Smooth muscle cell (in vitro differentiated cells): ENCODE data around the gene MOCS3. TPM values are rescaled to one million over a fixed set of nuclear protein-coding genes. Genes with fewer than 3 reads are reported as not detected.

ENCODE experiments used
- DNase-seq: peaks from one replicate; lab custom pipeline; 2025; ENCODE audit not compliant: unreplicated experiment; lab: John Stamatoyannopoulos, UW
- H2AFZ ChIP-seq: fragments of 200-600 bp; sonication (generic); 2 replicates; pipeline ENCODE4 v1.6.0; 2016; ENCODE audit warnings: antibody characterized with exemption, low read depth, mild to moderate bottlenecking
- H3F3A ChIP-seq: fragments of 200-600 bp; sonication (generic); 2 replicates; pipeline ENCODE4 v1.6.0; 2017; ENCODE audit warnings: antibody characterized with exemption, low read depth
- H3K27ac ChIP-seq: fragments of 200-600 bp; sonication (generic); 2 replicates; pipeline ENCODE4 v1.5.1; 2016; ENCODE audit warnings: low read depth, mild to moderate bottlenecking
- H3K27me3 ChIP-seq: fragments of 200-600 bp; sonication (generic); 2 replicates; pipeline ENCODE4 v1.6.1; 2016; ENCODE audit warnings: low read depth, mild to moderate bottlenecking
- H3K36me3 ChIP-seq: fragments of 200-600 bp; sonication (generic); 2 replicates; pipeline ENCODE4 v1.5.1; 2016; ENCODE audit warnings: low read depth
- H3K4me1 ChIP-seq: fragments of 200-600 bp; sonication (generic); 2 replicates; pipeline ENCODE4 v1.5.1; 2016; ENCODE audit warnings: low read depth
- H3K4me2 ChIP-seq: fragments of 200-600 bp; sonication (generic); 2 replicates; pipeline ENCODE4 v1.6.0; 2016; ENCODE audit warnings: mild to moderate bottlenecking
- H3K4me3 ChIP-seq: fragments of 200-600 bp; sonication (generic); 2 replicates; pipeline ENCODE4 v1.5.1; 2016; ENCODE audit warnings: mild to moderate bottlenecking
- H3K79me2 ChIP-seq: fragments of 200-600 bp; sonication (generic); 2 replicates; pipeline ENCODE4 v1.6.0; 2016; ENCODE audit warnings: low read depth, mild to moderate bottlenecking
- H3K9ac ChIP-seq: fragments of 200-600 bp; sonication (generic); 2 replicates; pipeline ENCODE4 v1.6.0; 2016; ENCODE audit warnings: low read depth
- H3K9me3 ChIP-seq: fragments of 200-600 bp; sonication (generic); replicated peaks from 2 replicates; pipeline ENCODE4 v1.5.1; 2016; ENCODE audit warnings: low read depth
- H4K20me1 ChIP-seq: fragments of 200-600 bp; sonication (generic); 2 replicates; pipeline ENCODE4 v1.6.0; 2016; ENCODE audit warnings: low read depth
- WGBS: methylation state at CpG from one replicate; pipeline ENCODE4 v1.1.7; 2016; ENCODE audit warnings: low lambda C conversion rate; 5-methylcytosine and 5-hydroxymethylcytosine counted together
- polyA plus RNA-seq: library from polyadenylated mRNA; unstranded; fragments of >200 nt; fragmentation: Nextera tagmentation; extraction: Ambion mirVana; gene quantifications from 2 replicates; pipeline ENCODE4 v1.2.1, GENCODE V29; 2016
- total RNA-seq: library from RNA; depleted of rRNA; stranded (reverse); fragments of >200 nt; gene quantifications from 2 replicates; pipeline ENCODE4 v1.2.3, GENCODE V29; 2014
- TF ChIP-seq, protein P1 (sequence below): fragments of 200-600 bp; sonication (generic); IDR thresholded peaks from 2 replicates; pipeline ENCODE4 v1.5.1; 2017; ENCODE audit warnings: borderline replicate concordance, mild to moderate bottlenecking, antibody characterized with exemption; ENCODE audit not compliant: insufficient read depth, poor library complexity, severe bottlenecking

Gene MOCS3
- total and polyA plus RNA-seq, 2 experiments from 2014 or later: 3.2 to 3.7 TPM

DNA sequence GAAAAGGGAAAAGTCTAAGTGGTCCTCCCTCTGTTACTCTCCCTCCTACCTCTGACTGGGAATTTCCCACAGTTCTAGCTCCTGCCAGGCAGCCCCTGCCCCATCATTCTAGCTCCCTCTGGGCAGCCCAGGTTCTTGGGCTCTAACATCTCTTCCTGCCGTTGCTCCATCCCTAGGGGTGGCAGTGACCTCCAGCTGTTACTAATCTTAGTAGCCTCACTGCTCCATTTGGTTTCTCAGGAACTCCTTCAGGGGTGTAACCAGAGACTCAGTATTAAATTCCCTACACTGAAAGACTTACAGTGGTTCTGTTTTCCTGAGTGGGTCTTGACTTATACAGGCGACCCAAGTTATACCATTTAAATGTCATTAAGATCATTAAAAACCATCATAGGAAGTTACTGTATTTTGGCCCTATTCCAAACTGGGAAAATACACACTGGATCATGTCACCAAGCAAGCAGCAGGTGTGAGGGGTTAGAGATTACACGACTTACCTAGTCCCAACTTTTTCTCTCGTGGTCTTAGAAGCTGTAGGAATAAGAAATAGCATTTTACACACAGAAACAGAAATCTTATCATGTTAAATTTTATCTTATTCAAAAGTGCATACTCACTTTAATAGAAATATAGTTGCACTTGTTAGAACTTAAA is 10.4 kb upstream of the MOCS3 start:
- TF ChIP-seq, protein P1, sequence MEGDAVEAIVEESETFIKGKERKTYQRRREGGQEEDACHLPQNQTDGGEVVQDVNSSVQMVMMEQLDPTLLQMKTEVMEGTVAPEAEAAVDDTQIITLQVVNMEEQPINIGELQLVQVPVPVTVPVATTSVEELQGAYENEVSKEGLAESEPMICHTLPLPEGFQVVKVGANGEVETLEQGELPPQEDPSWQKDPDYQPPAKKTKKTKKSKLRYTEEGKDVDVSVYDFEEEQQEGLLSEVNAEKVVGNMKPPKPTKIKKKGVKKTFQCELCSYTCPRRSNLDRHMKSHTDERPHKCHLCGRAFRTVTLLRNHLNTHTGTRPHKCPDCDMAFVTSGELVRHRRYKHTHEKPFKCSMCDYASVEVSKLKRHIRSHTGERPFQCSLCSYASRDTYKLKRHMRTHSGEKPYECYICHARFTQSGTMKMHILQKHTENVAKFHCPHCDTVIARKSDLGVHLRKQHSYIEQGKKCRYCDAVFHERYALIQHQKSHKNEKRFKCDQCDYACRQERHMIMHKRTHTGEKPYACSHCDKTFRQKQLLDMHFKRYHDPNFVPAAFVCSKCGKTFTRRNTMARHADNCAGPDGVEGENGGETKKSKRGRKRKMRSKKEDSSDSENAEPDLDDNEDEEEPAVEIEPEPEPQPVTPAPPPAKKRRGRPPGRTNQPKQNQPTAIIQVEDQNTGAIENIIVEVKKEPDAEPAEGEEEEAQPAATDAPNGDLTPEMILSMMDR: no peak
- Histone ChIP-seq H3K79me2 (peaks cover 55% of the 10 kb centered on the region), H3K9ac (no peak overlapping the region), H3K27me3 (no peaks in the 10 kb centered on the region), H3K9me3 (no peaks in the 10 kb centered on the region), H3K4me1 (no peaks in the 10 kb centered on the region), H3K4me3 (no peak overlapping the region), H3K4me2 (no peak overlapping the region), H3K36me3 (peaks cover 16% of the 10 kb centered on the region), H4K20me1 (peaks cover 54% of the 10 kb centered on the region), H3K27ac (peak overlapping the region; percentile 60), H3F3A (peaks cover 3% of the 10 kb centered on the region), H2AFZ (no peak overlapping the region)
- 94% methylated on average over 4 of the region's 4 CpGs for WGBS
- no peak for DNase-seq

DNA sequence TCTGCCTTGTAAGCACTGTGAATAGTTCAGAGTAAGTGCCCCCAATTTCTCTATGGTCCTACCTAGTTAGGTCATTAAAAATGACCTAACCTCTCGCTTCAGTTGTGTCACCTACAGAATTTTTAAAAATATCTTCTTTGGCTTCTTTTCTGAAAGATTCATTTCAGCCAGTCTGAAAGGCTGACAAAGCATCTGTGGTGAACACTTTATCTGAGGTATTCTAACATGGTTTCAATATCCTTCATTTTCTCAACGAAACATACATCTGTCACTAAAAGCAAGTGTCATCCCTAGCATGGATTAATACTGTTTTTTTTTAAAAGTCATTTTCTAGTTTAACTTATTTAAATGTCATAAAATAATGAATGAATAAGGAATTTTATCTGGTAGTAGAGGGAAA is 5.4 kb upstream of the MOCS3 start:
- H3K4me2 ChIP-seq: no peak overlapping the region
- H3K4me3 ChIP-seq: no peak overlapping the region
- peak overlapping the region; percentile 46 for H3K27ac ChIP-seq
- H3K79me2 ChIP-seq: peaks cover 99% of the 10 kb centered on the region
- no peaks in the 10 kb centered on the region for H3K27me3 ChIP-seq
- H3F3A ChIP-seq: no peaks in the 10 kb centered on the region
- TF ChIP-seq, protein P1: no peak
- H3K9me3 ChIP-seq: no peaks in the 10 kb centered on the region
- peaks cover 94% of the 10 kb centered on the region for H4K20me1 ChIP-seq
- WGBS: 97% methylated on average over 2 of the region's 2 CpGs
- H3K36me3 ChIP-seq: peaks cover 23% of the 10 kb centered on the region
- H2AFZ ChIP-seq: no peak overlapping the region
- no peak for DNase-seq
- H3K4me1 ChIP-seq: peaks cover 16% of the 10 kb centered on the region
- no peak overlapping the region for H3K9ac ChIP-seq

DNA sequence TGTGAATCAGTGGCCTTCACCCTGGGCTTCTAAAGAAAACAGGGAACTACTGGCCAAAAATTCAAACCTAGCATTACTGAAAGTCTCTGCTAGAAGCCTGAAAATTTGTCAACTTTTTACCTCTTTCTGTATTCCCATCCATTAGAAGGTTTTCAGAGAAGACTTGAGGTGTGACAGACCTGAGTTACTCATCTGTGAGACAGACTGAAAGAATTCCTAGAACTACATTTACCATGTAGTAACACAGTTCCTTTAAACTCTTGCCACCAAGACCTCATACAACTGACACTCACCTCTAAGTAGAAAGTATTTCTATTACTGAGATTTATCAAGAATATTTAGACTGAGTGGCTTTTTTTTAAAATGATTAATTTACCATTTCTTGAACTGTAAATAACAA is 4.8 kb upstream of the MOCS3 start:
- H3K4me2 ChIP-seq: no peak overlapping the region
- H3K27me3 ChIP-seq: no peaks in the 10 kb centered on the region
- no peaks in the 10 kb centered on the region for H3F3A ChIP-seq
- no peak overlapping the region for H2AFZ ChIP-seq
- peak overlapping the region; percentile 46 for H3K27ac ChIP-seq
- H3K36me3 ChIP-seq: peaks cover 23% of the 10 kb centered on the region
- no peak for DNase-seq
- H4K20me1 ChIP-seq: peaks cover 87% of the 10 kb centered on the region
- peaks cover 94% of the 10 kb centered on the region for H3K79me2 ChIP-seq
- H3K9ac ChIP-seq: no peak overlapping the region
- no peak overlapping the region for H3K4me3 ChIP-seq
- peaks cover 16% of the 10 kb centered on the region for H3K4me1 ChIP-seq
- TF ChIP-seq, protein P1: no peak
- no peaks in the 10 kb centered on the region for H3K9me3 ChIP-seq

DNA sequence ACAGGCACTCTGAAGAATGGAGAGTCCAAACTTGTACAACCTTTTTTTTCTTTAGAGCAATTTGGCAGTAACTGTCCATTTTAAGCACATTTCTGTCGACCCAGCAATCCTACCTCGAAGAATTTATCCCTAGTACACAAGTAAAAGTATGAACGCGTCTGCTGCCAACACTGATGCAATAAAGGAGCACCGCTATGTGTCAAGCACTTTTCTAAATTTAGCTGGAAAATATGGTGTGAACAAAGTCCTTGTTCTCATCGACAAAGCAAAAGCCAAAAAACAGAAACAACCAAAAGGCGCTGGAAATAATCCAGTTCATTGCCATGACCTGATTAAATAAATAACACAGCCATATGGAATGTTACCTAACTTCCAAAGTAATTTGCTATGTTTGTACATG is 1.3 kb upstream of the MOCS3 start:
- peaks cover 15% of the 10 kb centered on the region for H3K36me3 ChIP-seq
- no peaks in the 10 kb centered on the region for H3K9me3 ChIP-seq
- peaks cover 27% of the 10 kb centered on the region for H3K4me1 ChIP-seq
- TF ChIP-seq, protein P1: no peak
- no peaks in the 10 kb centered on the region for H3F3A ChIP-seq
- H3K79me2 ChIP-seq: peaks cover 83% of the 10 kb centered on the region
- H3K27ac ChIP-seq: peak overlapping the region; percentile 95
- H2AFZ ChIP-seq: no peak overlapping the region
- H3K4me3 ChIP-seq: peak overlapping the region; percentile 95
- H3K9ac ChIP-seq: peak overlapping the region; percentile 99
- DNase-seq: no peak
- no peaks in the 10 kb centered on the region for H3K27me3 ChIP-seq
- H3K4me2 ChIP-seq: peak overlapping the region; percentile 95
- peaks cover 66% of the 10 kb centered on the region for H4K20me1 ChIP-seq
- 28% methylated on average over 7 of the region's 7 CpGs for WGBS
